Measurements from ENCODE around the gene PPP1R37. TPM values are rescaled to one million over a fixed set of nuclear protein-coding genes. Genes with fewer than 3 reads are reported as not detected.

The PPP1R37 gene
- total RNA-seq, 4 donors from 2014 or later = 22.1 to 44.1 (median 33.5) TPM

GRCh38 chr19:45140144-45140503 lies 47.1 kb downstream of the PPP1R37 start:
- no peak for DNase-seq (ENCODE audit: low spot score in 2 of 2)
- Histone ChIP-seq H3K27me3 (no peaks in the 10 kb centered on the region), H3K4me3 (no peak overlapping the region), H3K4me1 (peaks cover 0 to 23% (median 3%) of the 10 kb centered on the region in 4 donors), H3K36me3 (peaks cover 0 to 57% (median 21%) of the 10 kb centered on the region in 3 donors), H3K27ac (no peak overlapping the region), H3K9me3 (no peaks in the 10 kb centered on the region)
- TF ChIP-seq EP300 (IDR thresholded peaks at IDR 0.05) (no peak), CTCF (IDR thresholded peaks at IDR 0.05) (no peak), POLR2A (IDR thresholded peaks at IDR 0.05) (no peak)
- WGBS, 2 donors = 86 to 88% methylated on average over 7 to 8 of the region's 8 CpGs

GRCh38 chr19:45140533-45140932 lies 47.6 kb downstream of the PPP1R37 start:
- Histone ChIP-seq H3K9me3 (no peaks in the 10 kb centered on the region), H3K27me3 (no peaks in the 10 kb centered on the region), H3K4me3 (no peak overlapping the region), H3K36me3 (peaks cover 2 to 61% (median 21%) of the 10 kb centered on the region in 3 donors), H3K27ac (no peak overlapping the region), H3K4me1 (peaks cover 0 to 23% (median 3%) of the 10 kb centered on the region in 4 donors)
- TF ChIP-seq POLR2A (IDR thresholded peaks at IDR 0.05) = no peak
- no peak for TF ChIP-seq EP300 (IDR thresholded peaks at IDR 0.05)
- TF ChIP-seq CTCF (IDR thresholded peaks at IDR 0.05) = no peak
- no peak for DNase-seq (ENCODE audit: low spot score in 2 of 2)
- WGBS, 2 donors = 90 to 94% methylated on average over 10 to 11 of the region's 11 CpGs

GRCh38 chr19:45141203-45141900 lies 48.4 kb downstream of the PPP1R37 start:
- Histone ChIP-seq H3K27me3 (no peaks in the 10 kb centered on the region), H3K4me1 (peaks cover 0 to 18% (median 3%) of the 10 kb centered on the region in 4 donors), H3K36me3 (peaks cover 2 to 69% (median 21%) of the 10 kb centered on the region in 3 donors), H3K4me3 (no peak overlapping the region), H3K27ac (no peak overlapping the region), H3K9me3 (no peaks in the 10 kb centered on the region)
- WGBS, 2 donors = 93 to 94% methylated on average over 20 to 28 of the region's 28 CpGs
- no peak for TF ChIP-seq EP300 (IDR thresholded peaks at IDR 0.05)
- no peak for TF ChIP-seq POLR2A (IDR thresholded peaks at IDR 0.05)
- no peak for TF ChIP-seq CTCF (IDR thresholded peaks at IDR 0.05)
- no peak for DNase-seq (ENCODE audit: low spot score in 2 of 2)

DNA sequence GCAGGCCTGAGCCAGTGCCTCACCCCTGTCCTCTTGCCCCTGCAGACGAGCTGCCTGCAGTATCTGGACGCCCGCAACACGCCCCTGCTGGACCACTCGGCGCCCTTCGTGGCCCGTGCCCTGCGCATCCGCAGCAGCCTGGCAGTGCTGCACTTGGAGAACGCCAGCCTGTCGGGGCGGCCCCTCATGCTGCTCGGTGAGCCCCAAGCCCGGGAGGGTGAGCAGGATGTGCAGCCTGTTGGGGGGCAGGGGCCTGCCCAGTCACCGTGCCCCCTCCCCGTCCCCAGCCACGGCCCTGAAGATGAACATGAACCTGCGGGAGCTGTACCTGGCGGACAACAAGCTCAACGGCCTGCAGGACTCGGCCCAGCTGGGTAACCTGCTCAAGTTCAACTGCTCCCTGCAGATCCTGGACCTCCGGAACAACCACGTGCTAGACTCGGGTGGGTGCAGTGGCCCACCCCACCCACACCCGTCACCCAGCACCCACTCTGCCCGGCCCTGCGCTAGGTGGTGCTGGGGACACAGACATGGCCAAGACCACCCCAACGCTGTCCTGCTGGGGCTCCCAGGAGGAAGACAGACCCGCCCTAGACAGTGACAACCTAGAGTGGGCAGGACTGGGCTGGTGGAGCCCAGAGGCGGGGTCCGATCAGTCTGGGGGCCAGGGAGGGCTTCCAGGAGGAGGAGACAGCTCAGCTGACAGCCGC lies 49.2 kb downstream of the PPP1R37 start:
- Histone ChIP-seq H3K27me3 (no peaks in the 10 kb centered on the region), H3K4me3 (no peak overlapping the region), H3K36me3 (peaks cover 2 to 77% (median 21%) of the 10 kb centered on the region in 3 donors), H3K27ac (no peak overlapping the region), H3K9me3 (no peaks in the 10 kb centered on the region), H3K4me1 (peaks cover 0 to 9% (median 0%) of the 10 kb centered on the region in 4 donors)
- no peak for DNase-seq (ENCODE audit: low spot score in 2 of 2)
- TF ChIP-seq POLR2A (IDR thresholded peaks at IDR 0.05) (no peak), CTCF (IDR thresholded peaks at IDR 0.05) (no peak), EP300 (IDR thresholded peaks at IDR 0.05) (no peak)
- WGBS, 2 donors = 89% methylated on average over 23 to 32 of the region's 33 CpGs

- TF ChIP-seq EP300 (IDR thresholded peaks at IDR 0.05) (no peak), POLR2A (IDR thresholded peaks at IDR 0.05) (no peak), CTCF (IDR thresholded peaks at IDR 0.05) (no peak)
- 65 to 70% methylated on average over 9 of the region's 9 CpGs for WGBS, 2 donors
- H3K36me3 ChIP-seq = peaks cover 2 to 83% (median 21%) of the 10 kb centered on the region in 3 donors
- no peaks in the 10 kb centered on the region for H3K9me3 ChIP-seq
- DNase-seq (ENCODE audit: low spot score in 2 of 2) = no peak
- H3K4me3 ChIP-seq = no peak overlapping the region
- H3K27me3 ChIP-seq = no peaks in the 10 kb centered on the region
- no peak overlapping the region for H3K27ac ChIP-seq
- peaks cover 0 to 4% (median 0%) of the 10 kb centered on the region in 4 donors for H3K4me1 ChIP-seq
Measured at GRCh38 chr19:45142726-45143110, 49.7 kb downstream of the PPP1R37 start.

Data from tibial nerve (tissue), 4 donors.